Left ventricle myocardium inferior (tissue), 1 donor: ENCODE data around the gene AMH. TPM values are rescaled to one million over a fixed set of nuclear protein-coding genes. Genes with fewer than 3 reads are reported as not detected.

ENCODE experiments used
- DNase-seq: peaks from one replicate; pipeline ENCODE4 v3.0.0-alpha.2; 2020
- H3K27ac ChIP-seq: fragments of 200-600 bp; replicated peaks from 2 replicates; pipeline ENCODE4 v1.8.0; 2021
- H3K27me3 ChIP-seq: fragments of 200-600 bp; 2 replicates; pipeline ENCODE4 v1.8.0; 2021; ENCODE audit warnings: low read depth
- H3K36me3 ChIP-seq: fragments of 200-600 bp; 2 replicates; pipeline ENCODE4 v1.8.0; 2021
- H3K4me1 ChIP-seq: fragments of 200-600 bp; 2 replicates; pipeline ENCODE4 v1.8.0; 2021
- H3K4me3 ChIP-seq: fragments of 200-600 bp; 2 replicates; pipeline ENCODE4 v1.8.0; 2021; ENCODE audit warnings: mild to moderate bottlenecking, moderate library complexity
- H3K9me3 ChIP-seq: fragments of 200-600 bp; replicated peaks from 2 replicates; pipeline ENCODE4 v1.8.0; 2021
- intact Hi-C: fragments of 100-400 bp; cut with micrococcal nuclease; formaldehyde crosslinking; loops from one replicate; pipeline ENCODE4 v1.11.0; 2022
- total RNA-seq: library from RNA; stranded (reverse); fragmentation: NEBNext Ultra II Directional; extraction: Animal tissue kit (Norgen Biotek cat#: 25700); gene quantifications from one replicate; pipeline ENCODE4 v1.2.1, GENCODE V29; 2021
- TF ChIP-seq, protein P1 (sequence below): fragments of 200-600 bp; IDR thresholded peaks from 2 replicates; pipeline ENCODE4 v1.8.0; 2021; ENCODE audit warnings: antibody characterized with exemption, mild to moderate bottlenecking, borderline replicate concordance
- donor health status: DM: no; HTN: yes; CAD: no; lungs with severe emphysema.

The AMH gene
- total RNA-seq, 1 donor from 2014 or later: 1.1 TPM

DNA sequence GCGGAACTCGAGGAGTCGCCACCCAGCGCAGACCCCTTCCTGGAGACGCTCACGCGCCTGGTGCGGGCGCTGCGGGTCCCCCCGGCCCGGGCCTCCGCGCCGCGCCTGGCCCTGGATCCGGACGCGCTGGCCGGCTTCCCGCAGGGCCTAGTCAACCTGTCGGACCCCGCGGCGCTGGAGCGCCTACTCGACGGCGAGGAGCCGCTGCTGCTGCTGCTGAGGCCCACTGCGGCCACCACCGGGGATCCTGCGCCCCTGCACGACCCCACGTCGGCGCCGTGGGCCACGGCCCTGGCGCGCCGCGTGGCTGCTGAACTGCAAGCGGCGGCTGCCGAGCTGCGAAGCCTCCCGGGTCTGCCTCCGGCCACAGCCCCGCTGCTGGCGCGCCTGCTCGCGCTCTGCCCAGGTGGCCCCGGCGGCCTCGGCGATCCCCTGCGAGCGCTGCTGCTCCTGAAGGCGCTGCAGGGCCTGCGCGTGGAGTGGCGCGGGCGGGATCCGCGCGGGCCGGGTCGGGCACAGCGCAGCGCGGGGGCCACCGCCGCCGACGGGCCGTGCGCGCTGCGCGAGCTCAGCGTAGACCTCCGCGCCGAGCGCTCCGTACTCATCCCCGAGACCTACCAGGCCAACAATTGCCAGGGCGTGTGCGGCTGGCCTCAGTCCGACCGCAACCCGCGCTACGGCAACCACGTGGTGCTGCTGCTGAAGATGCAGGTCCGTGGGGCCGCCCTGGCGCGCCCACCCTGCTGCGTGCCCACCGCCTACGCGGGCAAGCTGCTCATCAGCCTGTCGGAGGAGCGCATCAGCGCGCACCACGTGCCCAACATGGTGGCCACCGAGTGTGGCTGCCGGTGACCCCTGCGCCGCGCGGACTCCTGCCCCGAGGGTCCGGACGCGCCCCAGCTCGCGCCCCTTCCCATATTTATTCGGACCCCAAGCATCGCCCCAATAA is 2.3 kb downstream of the AMH start:
- H3K4me3 ChIP-seq: peak overlapping the region; percentile 35
- H3K27me3 ChIP-seq: peaks cover 73% of the 10 kb centered on the region
- TF ChIP-seq, protein P1, sequence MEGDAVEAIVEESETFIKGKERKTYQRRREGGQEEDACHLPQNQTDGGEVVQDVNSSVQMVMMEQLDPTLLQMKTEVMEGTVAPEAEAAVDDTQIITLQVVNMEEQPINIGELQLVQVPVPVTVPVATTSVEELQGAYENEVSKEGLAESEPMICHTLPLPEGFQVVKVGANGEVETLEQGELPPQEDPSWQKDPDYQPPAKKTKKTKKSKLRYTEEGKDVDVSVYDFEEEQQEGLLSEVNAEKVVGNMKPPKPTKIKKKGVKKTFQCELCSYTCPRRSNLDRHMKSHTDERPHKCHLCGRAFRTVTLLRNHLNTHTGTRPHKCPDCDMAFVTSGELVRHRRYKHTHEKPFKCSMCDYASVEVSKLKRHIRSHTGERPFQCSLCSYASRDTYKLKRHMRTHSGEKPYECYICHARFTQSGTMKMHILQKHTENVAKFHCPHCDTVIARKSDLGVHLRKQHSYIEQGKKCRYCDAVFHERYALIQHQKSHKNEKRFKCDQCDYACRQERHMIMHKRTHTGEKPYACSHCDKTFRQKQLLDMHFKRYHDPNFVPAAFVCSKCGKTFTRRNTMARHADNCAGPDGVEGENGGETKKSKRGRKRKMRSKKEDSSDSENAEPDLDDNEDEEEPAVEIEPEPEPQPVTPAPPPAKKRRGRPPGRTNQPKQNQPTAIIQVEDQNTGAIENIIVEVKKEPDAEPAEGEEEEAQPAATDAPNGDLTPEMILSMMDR: no peak
- H3K9me3 ChIP-seq: no peaks in the 10 kb centered on the region
- no peak for DNase-seq
- intact Hi-C loops: no loop called here
- H3K4me1 ChIP-seq: peaks cover 55% of the 10 kb centered on the region
- H3K27ac ChIP-seq: no peak overlapping the region
- peaks cover 18% of the 10 kb centered on the region for H3K36me3 ChIP-seq

- Histone ChIP-seq H3K27me3 (peaks cover 73% of the 10 kb centered on the region), H3K9me3 (no peaks in the 10 kb centered on the region), H3K4me3 (peak overlapping the region; percentile 35), H3K36me3 (peaks cover 10% of the 10 kb centered on the region), H3K27ac (no peak overlapping the region), H3K4me1 (peaks cover 46% of the 10 kb centered on the region)
- TF ChIP-seq, protein P1: no peak
- DNase-seq: no peak
- intact Hi-C loops: no loop called here
These were observed 3.1 kb downstream of the AMH start for GRCh38 chr19:2252055-2252796.

GRCh38 chr19:2252797-2253105 is 3.6 kb downstream of the AMH start:
- Histone ChIP-seq H3K4me3 (peak overlapping the region; percentile 35), H3K4me1 (peaks cover 42% of the 10 kb centered on the region), H3K36me3 (peaks cover 4% of the 10 kb centered on the region), H3K27me3 (peaks cover 73% of the 10 kb centered on the region), H3K27ac (no peak overlapping the region), H3K9me3 (no peaks in the 10 kb centered on the region)
- intact Hi-C loops: no loop called here
- TF ChIP-seq, protein P1: no peak
- no peak for DNase-seq

GRCh38 chr19:2253106-2254063 is 4.3 kb downstream of the AMH start:
- H3K4me3 ChIP-seq: peak overlapping the region; percentile 35
- peaks cover 73% of the 10 kb centered on the region for H3K27me3 ChIP-seq
- TF ChIP-seq, protein P1: no peak
- no peak overlapping the region for H3K27ac ChIP-seq
- H3K4me1 ChIP-seq: peaks cover 42% of the 10 kb centered on the region
- H3K36me3 ChIP-seq: no peaks in the 10 kb centered on the region
- no peaks in the 10 kb centered on the region for H3K9me3 ChIP-seq
- intact Hi-C loops: no loop called here
- no peak for DNase-seq
